GM21447 (cell line): Measurements from ENCODE around the gene ISM1.

Source experiments
- ATAC-seq: cut with Tn5 transposase; IDR thresholded peaks from one replicate; pipeline ENCODE4 v1.9.1; 2021; ENCODE audit not compliant: unreplicated experiment

Gene ISM1

GRCh38 chr20:13340088-13340487, 119.0 kb downstream of the ISM1 start:
- ATAC-seq = no peak

DNA sequence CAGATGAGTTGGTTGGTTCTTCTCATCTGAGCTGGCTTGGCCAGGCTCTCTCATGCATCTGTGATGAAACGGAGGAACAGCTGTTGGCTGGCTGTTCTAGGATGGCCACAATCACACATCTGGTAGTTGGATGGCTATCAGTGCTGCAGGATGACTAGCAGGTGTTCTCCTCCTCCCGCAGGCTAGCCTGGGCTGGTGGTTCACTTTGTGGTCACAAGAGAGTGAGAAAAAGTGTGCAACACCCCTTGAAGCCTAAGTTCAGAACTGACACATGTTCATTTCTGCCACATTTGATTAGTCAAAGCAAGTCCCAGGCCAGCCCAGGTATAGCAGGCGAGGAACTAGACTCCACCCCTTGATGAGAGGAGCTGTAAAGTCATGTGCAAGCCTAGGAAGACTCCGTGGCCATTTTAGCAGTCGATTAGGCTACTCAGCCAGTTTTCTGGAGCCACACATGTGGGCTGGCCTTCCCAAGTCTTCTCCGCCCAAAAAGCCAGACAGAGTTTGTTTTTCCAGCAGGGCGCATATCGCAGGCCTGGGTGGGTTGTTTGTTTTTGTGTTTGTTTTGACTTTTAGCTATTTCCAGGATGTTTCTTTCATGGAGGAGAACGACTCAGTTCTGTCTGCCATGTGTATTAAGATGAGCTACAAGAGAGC, 120.8 kb downstream of the ISM1 start:
- no peak for ATAC-seq

DNA sequence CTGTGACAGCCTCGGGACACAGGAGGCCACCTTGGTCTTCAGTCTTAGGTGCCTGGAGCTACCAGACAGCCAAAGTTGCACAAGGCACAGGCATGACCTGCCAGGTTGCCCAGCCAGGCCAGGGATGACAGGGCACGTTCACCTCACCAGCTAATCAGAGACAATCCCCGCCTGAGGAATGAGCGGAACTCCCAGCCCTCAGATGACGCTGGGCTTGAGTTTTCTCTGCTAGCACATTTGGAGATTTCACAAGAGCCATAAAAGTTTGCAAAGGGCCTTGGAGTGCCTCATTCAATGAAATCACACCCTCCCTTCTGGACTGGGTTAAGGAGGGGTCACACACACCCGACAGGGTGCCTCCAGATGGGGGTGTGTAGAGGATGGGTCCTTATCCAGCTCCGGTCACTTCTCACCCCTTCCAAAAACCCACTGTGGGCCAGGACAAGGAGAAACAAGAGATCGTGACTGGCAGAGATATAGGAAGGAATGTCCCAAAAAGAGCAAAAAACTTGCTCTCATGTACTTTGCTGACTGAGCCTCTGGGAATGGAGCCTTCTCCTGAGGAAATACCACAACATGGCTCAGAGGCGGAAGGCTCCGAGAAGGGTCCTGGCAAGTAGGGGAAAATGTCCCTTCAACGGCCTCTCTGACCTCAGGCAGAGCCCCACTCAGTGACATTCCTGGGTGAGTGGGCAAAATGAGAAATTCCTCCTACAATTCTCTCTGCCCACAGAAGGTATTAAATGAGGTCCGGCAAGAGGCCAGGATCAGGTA, 121.6 kb downstream of the ISM1 start:
- ATAC-seq = no peak

GRCh38 chr20:13344671-13345070, 123.6 kb downstream of the ISM1 start:
- no peak for ATAC-seq

DNA sequence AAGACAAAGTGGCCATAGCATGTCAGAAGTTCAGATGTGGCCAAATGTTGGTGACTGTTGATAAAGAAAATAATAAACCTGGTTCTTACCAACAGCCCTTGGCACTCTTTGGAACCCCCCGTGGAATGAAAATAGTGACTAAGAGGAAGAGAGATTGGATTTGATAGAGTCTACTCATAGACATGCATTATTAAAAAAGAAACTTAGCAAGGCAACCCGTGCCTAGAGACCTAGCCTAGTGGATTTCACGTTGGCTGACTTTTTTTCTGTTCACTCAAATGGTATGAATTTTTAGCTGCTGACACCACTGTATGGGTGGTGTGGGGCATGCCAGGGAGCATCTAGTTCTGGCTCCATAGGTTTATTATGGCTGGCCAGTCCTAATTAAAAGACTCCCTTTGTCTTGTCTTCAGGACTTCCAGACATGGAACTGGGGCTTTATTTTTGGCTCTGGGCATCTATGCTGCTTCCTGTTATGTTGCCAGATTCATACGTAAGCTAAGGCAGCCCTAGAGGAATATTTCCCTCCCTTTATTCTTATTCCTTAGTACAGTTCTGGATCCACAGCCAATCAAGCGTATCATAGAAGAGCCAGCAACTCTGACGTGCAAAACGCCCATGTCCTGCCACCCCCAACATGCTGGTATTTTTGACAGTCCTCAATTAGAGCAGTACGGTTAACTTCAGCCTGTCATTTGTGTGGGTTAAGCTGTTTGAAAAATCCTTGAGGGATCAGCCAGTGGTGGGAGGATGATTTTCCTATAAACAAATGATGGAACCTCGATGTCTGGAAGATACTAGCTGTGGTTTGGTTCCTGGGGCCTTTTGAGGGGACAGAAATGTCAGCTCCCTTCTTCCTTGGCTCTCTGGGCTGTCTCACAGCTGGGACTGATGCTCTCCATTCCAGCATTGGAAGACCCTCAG, 127.5 kb downstream of the ISM1 start:
- ATAC-seq = no peak

DNA sequence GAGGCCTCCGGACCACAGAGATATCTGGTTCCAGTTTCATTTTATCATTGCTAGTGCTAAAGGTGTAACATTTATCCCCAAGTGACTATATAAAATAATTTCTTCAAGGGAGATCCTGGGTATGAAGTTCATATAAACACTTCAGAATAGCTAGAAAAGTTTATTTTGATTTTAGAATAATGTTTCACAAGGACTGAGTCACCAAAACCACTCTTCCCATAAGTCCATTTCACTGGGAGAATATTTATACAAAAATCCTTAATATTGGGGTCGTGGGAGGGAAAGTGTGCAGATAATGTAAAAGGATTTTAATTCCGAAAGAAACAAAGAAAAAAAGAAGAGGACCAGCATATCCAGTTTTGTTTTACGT, 128.1 kb downstream of the ISM1 start:
- no peak for ATAC-seq
